Ovary (tissue), 3 donors: ENCODE data around the gene DNAH11.

Experiments used
- POLR2A ChIP-seq: fragments of 450-650 bp; IDR thresholded peaks from one replicate; pipeline ENCODE4 v1.6.1; 2017; ENCODE audit warnings: antibody characterized with exemption, mild to moderate bottlenecking, moderate library complexity
- TF ChIP-seq, protein P1 (sequence below), 3 donors: fragments of 450-650 bp in 2 of 3; fragments of 200-600 bp in 1 of 3; IDR thresholded peaks; one replicate each; pipeline versions ENCODE4 v1.5.1 to v1.8.0; 2016 to 2022; ENCODE audit warnings: antibody characterized with exemption in 3 of 3, mild to moderate bottlenecking in 1 of 3
- donor health status: DM: no; HTN: no; CAD: no.

DNA sequence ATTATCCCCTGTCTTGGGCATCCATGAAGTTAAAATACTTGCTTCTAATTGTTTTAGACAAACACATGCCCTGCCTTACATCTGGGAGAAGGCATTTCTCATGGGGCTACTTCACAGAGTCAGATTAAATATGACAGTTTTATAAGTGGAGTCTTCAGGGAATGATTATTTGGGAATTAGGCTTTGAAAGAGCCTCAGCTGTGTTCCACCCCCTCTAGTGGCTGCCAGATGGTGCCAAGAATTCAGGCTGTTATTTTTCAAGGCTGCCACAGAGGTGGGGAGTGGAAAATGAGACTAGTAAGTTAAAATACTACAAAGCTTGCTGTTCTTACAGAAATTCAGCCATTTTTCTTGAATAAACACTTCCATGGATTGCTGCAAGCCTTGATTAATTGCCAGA lies 45.8 kb upstream of the DNAH11 start:
- TF ChIP-seq, protein P1, sequence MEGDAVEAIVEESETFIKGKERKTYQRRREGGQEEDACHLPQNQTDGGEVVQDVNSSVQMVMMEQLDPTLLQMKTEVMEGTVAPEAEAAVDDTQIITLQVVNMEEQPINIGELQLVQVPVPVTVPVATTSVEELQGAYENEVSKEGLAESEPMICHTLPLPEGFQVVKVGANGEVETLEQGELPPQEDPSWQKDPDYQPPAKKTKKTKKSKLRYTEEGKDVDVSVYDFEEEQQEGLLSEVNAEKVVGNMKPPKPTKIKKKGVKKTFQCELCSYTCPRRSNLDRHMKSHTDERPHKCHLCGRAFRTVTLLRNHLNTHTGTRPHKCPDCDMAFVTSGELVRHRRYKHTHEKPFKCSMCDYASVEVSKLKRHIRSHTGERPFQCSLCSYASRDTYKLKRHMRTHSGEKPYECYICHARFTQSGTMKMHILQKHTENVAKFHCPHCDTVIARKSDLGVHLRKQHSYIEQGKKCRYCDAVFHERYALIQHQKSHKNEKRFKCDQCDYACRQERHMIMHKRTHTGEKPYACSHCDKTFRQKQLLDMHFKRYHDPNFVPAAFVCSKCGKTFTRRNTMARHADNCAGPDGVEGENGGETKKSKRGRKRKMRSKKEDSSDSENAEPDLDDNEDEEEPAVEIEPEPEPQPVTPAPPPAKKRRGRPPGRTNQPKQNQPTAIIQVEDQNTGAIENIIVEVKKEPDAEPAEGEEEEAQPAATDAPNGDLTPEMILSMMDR (IDR thresholded peaks at IDR 0.05), result no peak
- no peak for TF ChIP-seq POLR2A
